HCT116 (cell line): ENCODE results near the gene SLCO4C1.

Source experiments
- CTCF ChIP-seq, 3 experiments: fragments of 200-600 bp in 1 of 3; sonication (generic) in 1 of 3; IDR thresholded peaks in 2 of 3; conservative IDR thresholded peaks in 1 of 3; 2 replicates each; pipeline ENCODE4 v1.5.1; 2012 to 2017; ENCODE audit warnings: low read depth in 2 of 3, low read length in 2 of 3, antibody characterized with exemption in 1 of 3, borderline replicate concordance in 1 of 3, control low read depth in 1 of 3, mild to moderate bottlenecking in 1 of 3, mixed read lengths in 1 of 3, mixed run types in 1 of 3, moderate library complexity in 1 of 3; ENCODE audit not compliant: insufficient read depth in 1 of 3
- POLR2A ChIP-seq: IDR thresholded peaks from 2 replicates; pipeline ENCODE4 v1.7.0; 2011; ENCODE audit warnings: borderline replicate concordance; ENCODE audit not compliant: insufficient read depth, insufficient read length; ENCODE audit errors: extremely low read depth
- POLR2AphosphoS5 ChIP-seq: IDR thresholded peaks from 2 replicates; pipeline ENCODE4 v1.6.1; 2011; ENCODE audit warnings: mild to moderate bottlenecking, low read depth, low read length, moderate library complexity
- RAD21 ChIP-seq: IDR thresholded peaks from 2 replicates; pipeline ENCODE4 v1.6.1; 2012; ENCODE audit warnings: low read depth, mild to moderate bottlenecking

- TF ChIP-seq POLR2A (no peak), CTCF (IDR thresholded peaks at IDR 0.05 in 2 of 3, conservative IDR thresholded peaks at IDR 0.05 in 1 of 3; ENCODE audit: borderline replicate concordance in 1 of 3, insufficient read depth in 1 of 3, low read depth in 2 of 3, low read length in 2 of 3) (no peak), POLR2AphosphoS5 (no peak), RAD21 (no peak)
These were observed 54.2 kb downstream of the SLCO4C1 start for GRCh38 chr5:102241809-102242421.
